ENCODE results near the gene BLOC1S6.

The BLOC1S6 gene

DNA sequence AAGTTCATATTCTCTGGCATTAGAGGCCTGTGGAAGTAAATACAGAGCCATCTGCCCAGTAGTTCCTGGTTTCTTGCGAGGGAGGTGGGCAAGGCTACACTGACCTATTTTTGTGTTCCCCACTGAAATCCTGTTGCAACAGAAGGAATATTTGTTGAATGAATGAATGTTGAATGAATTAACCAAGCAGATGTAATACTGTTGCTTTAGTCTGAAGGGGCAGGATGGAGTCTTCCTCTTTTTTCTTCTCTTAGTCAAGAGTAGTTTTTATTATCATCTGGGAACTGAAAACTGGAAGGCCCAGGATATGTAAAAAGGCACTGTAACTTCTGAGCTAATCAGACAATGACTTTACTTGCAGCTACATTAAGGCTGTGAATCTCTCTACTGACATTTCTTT is 17.1 kb downstream of the BLOC1S6 start:
- ATAC-seq (replicated peaks; ENCODE audit: extremely low read depth, poor library complexity, severe bottlenecking) (no peak), DNase-seq (ENCODE audit: low spot score in 2 of 2) (no peak)
- H3K36me3 Mint-ChIP-seq (ENCODE audit: insufficient read depth), result peaks cover 26% of the 10 kb centered on the region
- peaks cover 12% of the 10 kb centered on the region for H3K4me1 Mint-ChIP-seq
- no peak overlapping the region for H3K27ac Mint-ChIP-seq (ENCODE audit: low read depth)
- no peaks in the 10 kb centered on the region for H3K9me3 Mint-ChIP-seq
- no peaks in the 10 kb centered on the region for H3K27me3 Mint-ChIP-seq
- no peak overlapping the region for H3K4me3 Mint-ChIP-seq

DNA sequence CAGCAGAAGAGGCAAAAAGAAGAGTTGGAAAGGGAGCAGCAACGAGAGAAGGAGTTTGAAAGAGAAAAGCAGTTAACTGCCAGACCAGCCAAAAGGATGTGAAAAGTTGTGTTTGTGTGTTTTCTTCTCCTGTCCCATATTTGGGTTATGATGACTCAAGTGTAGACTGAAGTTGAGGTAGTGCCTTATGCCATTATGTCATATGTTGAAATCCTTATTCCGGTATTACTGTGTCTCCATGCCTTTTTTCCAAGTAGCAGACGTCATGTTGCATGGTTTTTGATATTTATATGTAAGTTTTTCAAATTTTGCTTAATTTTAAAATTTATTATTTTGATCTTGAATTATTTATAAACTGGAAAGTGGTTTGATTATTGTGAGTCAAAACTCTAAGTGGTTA is 19.2 kb downstream of the BLOC1S6 start:
- H3K36me3 Mint-ChIP-seq (ENCODE audit: insufficient read depth), result peaks cover 27% of the 10 kb centered on the region
- ATAC-seq (replicated peaks; ENCODE audit: extremely low read depth, poor library complexity, severe bottlenecking), result no peak
- no peaks in the 10 kb centered on the region for H3K9me3 Mint-ChIP-seq
- H3K4me3 Mint-ChIP-seq, result no peak overlapping the region
- no peak for DNase-seq (ENCODE audit: low spot score in 2 of 2)
- no peaks in the 10 kb centered on the region for H3K27me3 Mint-ChIP-seq
- no peak overlapping the region for H3K27ac Mint-ChIP-seq (ENCODE audit: low read depth)
- H3K4me1 Mint-ChIP-seq, result peaks cover 10% of the 10 kb centered on the region

- H3K27ac Mint-ChIP-seq (ENCODE audit: low read depth), result no peak overlapping the region
Observed at GRCh38 chr15:45606841-45607240, 19.7 kb downstream of the BLOC1S6 start.

DNA sequence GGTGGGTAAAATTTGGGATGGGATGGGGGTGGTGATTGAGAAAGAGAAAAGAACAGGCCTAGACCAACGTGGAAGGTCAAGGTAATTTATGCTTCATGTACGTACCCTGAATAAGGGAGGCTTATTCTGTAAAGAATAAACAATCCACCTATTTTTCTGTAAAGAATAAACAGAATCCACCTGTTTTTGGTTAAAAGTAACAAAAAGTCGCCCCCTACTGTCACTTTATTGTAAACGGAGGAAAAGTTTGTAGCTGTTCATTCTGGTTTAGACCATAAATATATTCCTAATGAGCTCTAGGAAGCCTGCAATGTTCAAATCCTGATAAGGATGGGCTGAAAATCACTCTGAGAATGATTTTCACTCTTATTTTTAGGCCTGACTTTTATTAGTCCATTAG is 24.1 kb downstream of the BLOC1S6 start:
- ATAC-seq (replicated peaks; ENCODE audit: extremely low read depth, poor library complexity, severe bottlenecking) (no peak), DNase-seq (ENCODE audit: low spot score in 2 of 2) (no peak)
- H3K4me3 Mint-ChIP-seq, result no peak overlapping the region
- no peak overlapping the region for H3K27ac Mint-ChIP-seq (ENCODE audit: low read depth)
- no peaks in the 10 kb centered on the region for H3K9me3 Mint-ChIP-seq
- H3K4me1 Mint-ChIP-seq, result no peaks in the 10 kb centered on the region
- peaks cover 18% of the 10 kb centered on the region for H3K36me3 Mint-ChIP-seq (ENCODE audit: insufficient read depth)
- no peaks in the 10 kb centered on the region for H3K27me3 Mint-ChIP-seq

More at GRCh38 chr15:45606841-45607240, 19.7 kb downstream of the BLOC1S6 start:
- peaks cover 6% of the 10 kb centered on the region for H3K4me1 Mint-ChIP-seq
- H3K4me3 Mint-ChIP-seq, result no peak overlapping the region
- H3K9me3 Mint-ChIP-seq, result no peaks in the 10 kb centered on the region
- ATAC-seq (replicated peaks; ENCODE audit: extremely low read depth, poor library complexity, severe bottlenecking), result no peak
- H3K36me3 Mint-ChIP-seq (ENCODE audit: insufficient read depth), result peaks cover 27% of the 10 kb centered on the region
- no peak for DNase-seq (ENCODE audit: low spot score in 2 of 2)
- H3K27me3 Mint-ChIP-seq, result no peaks in the 10 kb centered on the region

- no peak overlapping the region for H3K27ac Mint-ChIP-seq (ENCODE audit: low read depth)
- H3K4me1 Mint-ChIP-seq, result no peaks in the 10 kb centered on the region
- no peak overlapping the region for H3K4me3 Mint-ChIP-seq
Observed at GRCh38 chr15:45612790-45613415, 25.7 kb downstream of the BLOC1S6 start.

DNA sequence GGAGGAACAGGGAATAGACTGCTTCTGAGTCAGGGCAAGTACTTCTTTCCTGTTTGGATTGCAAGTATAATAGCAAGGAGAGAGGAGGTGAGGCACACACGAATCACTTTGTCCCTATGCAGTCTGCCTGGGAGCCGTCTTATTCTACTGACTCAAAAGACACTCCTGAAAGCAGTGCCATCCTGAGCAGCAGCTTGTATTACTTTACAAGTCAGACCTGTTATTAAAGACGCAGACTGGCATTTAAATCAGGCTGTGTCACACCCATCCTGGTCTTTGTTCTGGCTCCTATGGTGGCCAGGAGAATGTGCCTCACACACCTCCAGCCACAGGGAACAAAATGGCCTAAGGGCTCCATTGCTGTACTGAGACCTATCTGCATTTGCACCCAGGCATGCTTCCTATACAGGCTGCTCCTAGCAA is 29.7 kb downstream of the BLOC1S6 start:
- no peak overlapping the region for H3K4me3 Mint-ChIP-seq
- no peaks in the 10 kb centered on the region for H3K27me3 Mint-ChIP-seq
- H3K36me3 Mint-ChIP-seq (ENCODE audit: insufficient read depth), result peaks cover 5% of the 10 kb centered on the region
- no peaks in the 10 kb centered on the region for H3K9me3 Mint-ChIP-seq
- H3K27ac Mint-ChIP-seq (ENCODE audit: low read depth), result no peak overlapping the region
- H3K4me1 Mint-ChIP-seq, result no peaks in the 10 kb centered on the region
- DNase-seq (ENCODE audit: low spot score in 2 of 2) (no peak), ATAC-seq (replicated peaks; ENCODE audit: extremely low read depth, poor library complexity, severe bottlenecking) (no peak)

More at GRCh38 chr15:45612790-45613415, 25.7 kb downstream of the BLOC1S6 start:
- no peak for ATAC-seq (replicated peaks; ENCODE audit: extremely low read depth, poor library complexity, severe bottlenecking)
- Mint-ChIP-seq H3K36me3 (ENCODE audit: insufficient read depth) (peaks cover 11% of the 10 kb centered on the region), H3K9me3 (no peaks in the 10 kb centered on the region), H3K27me3 (no peaks in the 10 kb centered on the region)
- no peak for DNase-seq (ENCODE audit: low spot score in 2 of 2)

GRCh38 chr15:45618813-45619212 is 31.6 kb downstream of the BLOC1S6 start:
- no peaks in the 10 kb centered on the region for H3K9me3 Mint-ChIP-seq
- ATAC-seq (replicated peaks; ENCODE audit: extremely low read depth, poor library complexity, severe bottlenecking), result no peak
- H3K27ac Mint-ChIP-seq (ENCODE audit: low read depth), result no peak overlapping the region
- H3K36me3 Mint-ChIP-seq (ENCODE audit: insufficient read depth), result peaks cover 5% of the 10 kb centered on the region
- H3K27me3 Mint-ChIP-seq, result no peaks in the 10 kb centered on the region
- DNase-seq (ENCODE audit: low spot score in 2 of 2), result no peak
- H3K4me3 Mint-ChIP-seq, result no peak overlapping the region
- no peaks in the 10 kb centered on the region for H3K4me1 Mint-ChIP-seq

DNA sequence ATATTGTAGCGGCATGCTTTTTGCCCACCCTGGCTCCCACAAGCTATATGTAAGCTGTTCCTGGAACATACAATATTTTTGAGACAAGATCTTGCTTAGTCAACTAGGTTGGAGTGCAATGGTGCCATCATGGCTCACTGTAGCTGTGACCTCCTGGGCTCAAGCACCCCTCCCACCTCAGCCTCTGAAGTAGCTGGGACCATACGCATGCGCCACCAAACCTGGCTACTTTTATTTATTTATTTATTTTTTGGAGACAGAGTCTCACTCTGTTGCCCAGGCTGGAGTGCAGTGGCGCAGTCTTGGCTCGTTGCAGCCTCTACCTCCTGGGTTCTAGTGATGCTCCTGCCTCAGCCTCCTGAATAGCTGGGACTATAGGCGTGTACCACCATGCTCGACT is 41.0 kb downstream of the BLOC1S6 start:
- ATAC-seq (replicated peaks; ENCODE audit: extremely low read depth, poor library complexity, severe bottlenecking), result no peak
- no peak for DNase-seq (ENCODE audit: low spot score in 2 of 2)
- H3K27ac Mint-ChIP-seq (ENCODE audit: low read depth), result no peak overlapping the region
- peaks cover 7% of the 10 kb centered on the region for H3K4me1 Mint-ChIP-seq
- no peaks in the 10 kb centered on the region for H3K36me3 Mint-ChIP-seq (ENCODE audit: insufficient read depth)
- H3K27me3 Mint-ChIP-seq, result no peaks in the 10 kb centered on the region
- no peak overlapping the region for H3K4me3 Mint-ChIP-seq
- H3K9me3 Mint-ChIP-seq, result peaks cover 16% of the 10 kb centered on the region

DNA sequence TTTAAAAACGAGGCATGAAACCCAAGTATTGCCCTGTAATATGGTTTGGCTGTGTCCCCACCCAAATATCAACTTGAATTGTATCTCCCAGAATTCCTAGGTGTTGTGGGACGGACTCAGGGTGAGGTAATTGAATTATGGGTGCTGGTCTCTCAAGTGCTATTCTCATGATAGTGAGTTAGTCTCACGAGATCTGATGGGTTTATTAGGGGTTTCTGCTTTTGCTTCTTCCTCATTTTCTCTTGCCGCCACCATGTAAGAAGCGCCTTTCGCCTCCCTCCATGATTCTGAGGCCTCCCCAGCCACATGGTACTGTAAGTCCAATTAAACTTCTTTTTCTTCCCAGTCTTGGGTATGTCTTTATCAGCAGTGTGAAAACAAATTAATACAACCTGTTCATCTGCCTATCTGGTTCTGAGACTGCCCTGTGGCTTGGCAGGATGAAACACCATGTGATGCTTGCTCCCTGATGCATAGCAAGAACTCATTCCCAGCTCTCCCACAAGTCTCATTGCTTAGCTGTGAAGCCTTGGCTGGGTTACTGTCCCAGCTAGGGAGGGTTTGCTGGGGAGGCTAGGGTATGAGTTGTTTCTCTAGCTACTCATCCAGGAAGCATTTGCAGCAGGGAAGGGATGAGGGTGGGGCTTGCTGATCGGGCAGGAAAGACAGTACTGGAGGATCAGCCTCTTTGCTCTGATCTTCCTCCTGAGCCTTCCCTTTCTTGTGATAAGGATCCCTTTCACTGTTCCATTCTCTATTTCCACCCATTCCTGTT is 43.9 kb downstream of the BLOC1S6 start:
- H3K4me3 Mint-ChIP-seq, result no peak overlapping the region
- peaks cover 7% of the 10 kb centered on the region for H3K36me3 Mint-ChIP-seq (ENCODE audit: insufficient read depth)
- H3K27me3 Mint-ChIP-seq, result no peaks in the 10 kb centered on the region
- no peak overlapping the region for H3K27ac Mint-ChIP-seq (ENCODE audit: low read depth)
- DNase-seq (ENCODE audit: low spot score in 2 of 2) (no peak), ATAC-seq (replicated peaks; ENCODE audit: extremely low read depth, poor library complexity, severe bottlenecking) (no peak)
- peaks cover 15% of the 10 kb centered on the region for H3K4me1 Mint-ChIP-seq
- peaks cover 12% of the 10 kb centered on the region for H3K9me3 Mint-ChIP-seq

GRCh38 chr15:45631776-45632175 is 44.6 kb downstream of the BLOC1S6 start:
- peaks cover 15% of the 10 kb centered on the region for H3K4me1 Mint-ChIP-seq
- H3K4me3 Mint-ChIP-seq, result no peak overlapping the region
- H3K27me3 Mint-ChIP-seq, result no peaks in the 10 kb centered on the region
- H3K36me3 Mint-ChIP-seq (ENCODE audit: insufficient read depth), result peaks cover 7% of the 10 kb centered on the region
- no peak for ATAC-seq (replicated peaks; ENCODE audit: extremely low read depth, poor library complexity, severe bottlenecking)
- H3K27ac Mint-ChIP-seq (ENCODE audit: low read depth), result no peak overlapping the region
- H3K9me3 Mint-ChIP-seq, result peaks cover 6% of the 10 kb centered on the region
- no peak for DNase-seq (ENCODE audit: low spot score in 2 of 2)

- Mint-ChIP-seq H3K36me3 (ENCODE audit: insufficient read depth) (peaks cover 15% of the 10 kb centered on the region), H3K27me3 (no peaks in the 10 kb centered on the region), H3K4me3 (peak within 1 kb of the TSS; percentile 90), H3K27ac (ENCODE audit: low read depth) (peak within 1 kb of the TSS; percentile 93), H3K4me1 (peaks cover 42% of the 10 kb centered on the region), H3K9me3 (no peaks in the 10 kb centered on the region)
- ATAC-seq (replicated peaks; ENCODE audit: extremely low read depth, poor library complexity, severe bottlenecking) (peak; percentile 63), DNase-seq (ENCODE audit: low spot score in 2 of 2) (peak; percentile 40 to 41)
Observed at GRCh38 chr15:45634432-45635190, 47.4 kb downstream of the BLOC1S6 start, which contains the start of gene SQOR. Gene SQOR, plus strand, starts transcription at chr15:45635029. Its CDS starts 23,895 bp downstream, at chr15:45658924.

DNA sequence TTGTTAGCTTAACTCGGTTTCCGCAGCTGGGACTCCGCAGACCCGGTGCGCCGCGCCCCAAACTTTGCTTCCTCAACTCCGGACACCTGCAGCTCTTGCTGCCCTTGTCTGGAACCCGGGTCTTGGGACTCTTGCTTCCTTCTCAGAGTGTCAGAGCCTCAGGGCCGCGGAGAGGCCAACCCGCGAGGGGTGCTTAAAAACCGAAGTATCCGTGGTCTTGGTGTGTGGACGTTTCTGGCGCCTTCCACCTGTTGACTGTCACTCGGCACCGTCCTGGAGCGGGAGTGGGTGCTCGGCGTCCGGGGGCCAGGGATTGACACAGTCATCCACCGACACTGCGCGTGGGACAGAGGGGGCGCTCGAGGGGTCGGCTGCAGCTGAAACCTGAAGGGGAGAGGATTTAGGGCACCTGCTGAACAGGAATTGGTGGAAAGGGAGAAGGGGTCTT is 48.0 kb downstream of the BLOC1S6 start:
- peaks cover 15% of the 10 kb centered on the region for H3K36me3 Mint-ChIP-seq (ENCODE audit: insufficient read depth)
- peak overlapping the region; percentile 93 for H3K27ac Mint-ChIP-seq (ENCODE audit: low read depth)
- peak overlapping the region; percentile 90 for H3K4me3 Mint-ChIP-seq
- ATAC-seq (replicated peaks; ENCODE audit: extremely low read depth, poor library complexity, severe bottlenecking), result peak; percentile 56
- DNase-seq (ENCODE audit: low spot score in 2 of 2), result peak; percentile 42 to 47
- H3K4me1 Mint-ChIP-seq, result peaks cover 48% of the 10 kb centered on the region
- H3K27me3 Mint-ChIP-seq, result no peaks in the 10 kb centered on the region
- H3K9me3 Mint-ChIP-seq, result no peaks in the 10 kb centered on the region
